RWPE1 (cell line): ENCODE results near the gene CCDC137.

Source experiments
- CTCF ChIA-PET: fragments of 350-600 bp; sonication (Branson Sonifier 250); formaldehyde crosslinking; extraction: SDS; loops from one replicate; lab custom pipeline; 2021; lab: Yijun Ruan, JAX
- POLR2A ChIA-PET: fragments of 400-600 bp; formaldehyde crosslinking; extraction: SDS; loops from one replicate; lab custom pipeline; 2020; ENCODE audit warnings: antibody characterized with exemption; ENCODE audit not compliant: low non-redundant PET; lab: Yijun Ruan, JAX
- DNase-seq: peaks from one replicate; pipeline ENCODE4 v3.0.0; 2012; ENCODE audit warnings: low spot score
- H3K27ac ChIP-seq: fragments of 450-650 bp; 2 replicates; pipeline ENCODE4 v1.5.1; 2017
- CTCF ChIP-seq: fragments of 450-650 bp; conservative IDR thresholded peaks from 2 replicates; pipeline ENCODE4 v1.5.1; 2017; ENCODE audit warnings: low read depth, mild to moderate bottlenecking

Gene CCDC137

GRCh38 chr17:81702934-81703746, 36.6 kb downstream of the CCDC137 start, which contains the start of gene MRPL12:
Gene MRPL12, plus strand, starts transcription at chr17:81703367. Its CDS starts 135 bp downstream, at chr17:81703502.
- H3K27ac ChIP-seq: peak within 1 kb of the TSS; percentile 89
- TF ChIP-seq CTCF: no peak
- peak; percentile 86 for DNase-seq
- ChIA-PET POLR2A (interaction anchor here (1.4 kb wide), 1 partner anchor 18 kb away, joined by 6 read pairs; no protein-coding TSS in a partner anchor), CTCF (no interaction called here)

DNA sequence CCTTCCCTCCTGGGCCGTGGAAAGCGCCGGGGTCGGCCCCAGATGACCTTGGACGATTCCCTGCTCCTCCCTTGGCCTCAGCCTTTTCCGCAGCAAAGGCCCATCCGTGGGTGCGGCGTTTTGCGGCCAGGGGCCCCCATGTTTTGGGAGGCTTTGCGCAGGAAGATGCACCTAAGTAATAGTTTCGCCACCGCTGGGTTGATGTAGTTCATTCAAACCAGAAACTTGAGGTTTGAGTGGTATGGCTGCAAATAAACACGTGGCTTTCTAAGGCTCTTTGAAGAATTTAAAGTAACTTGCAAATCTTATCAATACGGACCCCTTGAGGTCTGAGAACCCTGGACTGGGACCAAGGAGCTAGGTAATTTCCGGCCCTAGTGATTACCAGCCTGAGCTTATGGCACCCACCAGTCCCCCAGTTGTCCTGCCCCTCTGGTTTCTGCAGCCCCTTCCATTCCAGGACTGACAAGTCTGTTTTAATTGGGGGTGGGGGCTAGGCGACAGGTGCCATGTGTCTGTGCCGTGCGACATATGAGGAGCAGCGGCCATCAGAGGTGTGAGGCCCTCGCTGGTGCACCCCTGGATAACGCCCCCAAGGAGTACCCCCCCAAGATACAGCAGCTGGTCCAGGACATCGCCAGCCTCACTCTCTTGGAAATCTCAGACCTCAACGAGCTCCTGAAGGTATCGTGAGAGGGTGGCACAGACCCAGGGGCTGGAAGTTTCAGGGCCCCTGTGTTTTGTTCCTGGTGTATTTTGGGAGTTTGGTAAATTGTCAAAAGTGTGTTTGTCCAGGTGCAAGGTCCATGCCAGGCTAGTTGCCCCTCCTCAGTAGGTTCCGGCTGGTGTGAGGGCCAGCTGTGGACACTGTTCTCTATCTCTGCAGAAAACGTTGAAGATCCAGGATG, 37.5 kb downstream of the CCDC137 start:
- no peak for DNase-seq
- ChIA-PET POLR2A (interaction anchor here (1.4 kb wide), 1 partner anchor 19 kb away, joined by 6 read pairs; no protein-coding TSS in a partner anchor), CTCF (no interaction called here)
- peak overlapping the region; percentile 89 for H3K27ac ChIP-seq
- TF ChIP-seq CTCF: no peak

DNA sequence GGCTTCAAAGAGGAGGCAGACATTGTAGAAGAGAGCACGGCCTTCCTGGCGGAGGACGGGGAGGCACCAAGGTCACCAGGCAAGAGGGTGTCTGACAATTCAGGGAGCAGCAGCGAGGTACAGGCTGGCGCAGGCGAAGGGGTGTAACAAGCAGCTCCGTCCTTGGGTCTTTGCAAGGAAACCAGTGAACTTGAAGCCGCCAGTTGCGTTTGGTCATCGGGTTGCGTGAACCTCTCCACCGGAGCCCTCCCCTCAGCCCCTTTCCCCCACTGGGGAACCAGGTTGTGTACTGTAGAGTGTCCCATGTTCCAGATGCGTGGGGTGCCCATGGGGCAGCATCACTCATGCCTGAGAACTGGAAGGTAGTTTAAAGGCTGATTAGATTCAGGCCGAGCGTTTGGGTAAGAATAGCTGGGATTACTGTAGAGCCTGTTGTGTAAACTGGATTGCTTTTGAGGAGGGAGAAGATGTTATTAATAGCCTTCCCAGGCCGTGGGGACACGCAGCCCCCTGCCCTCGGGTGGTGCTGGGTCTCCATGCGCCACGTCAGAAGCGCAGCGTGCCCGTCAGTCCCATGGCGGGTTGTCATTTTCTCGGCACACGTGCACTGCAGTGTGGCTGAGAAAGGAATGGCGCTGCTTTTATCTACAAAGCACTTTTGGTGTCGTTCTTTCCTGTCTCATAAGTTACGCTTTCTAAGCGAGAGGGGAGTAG, 39.1 kb downstream of the CCDC137 start:
- no peak for DNase-seq
- ChIA-PET POLR2A (no interaction called here), CTCF (no interaction called here)
- no peak for TF ChIP-seq CTCF
- peak overlapping the region; percentile 89 for H3K27ac ChIP-seq

DNA sequence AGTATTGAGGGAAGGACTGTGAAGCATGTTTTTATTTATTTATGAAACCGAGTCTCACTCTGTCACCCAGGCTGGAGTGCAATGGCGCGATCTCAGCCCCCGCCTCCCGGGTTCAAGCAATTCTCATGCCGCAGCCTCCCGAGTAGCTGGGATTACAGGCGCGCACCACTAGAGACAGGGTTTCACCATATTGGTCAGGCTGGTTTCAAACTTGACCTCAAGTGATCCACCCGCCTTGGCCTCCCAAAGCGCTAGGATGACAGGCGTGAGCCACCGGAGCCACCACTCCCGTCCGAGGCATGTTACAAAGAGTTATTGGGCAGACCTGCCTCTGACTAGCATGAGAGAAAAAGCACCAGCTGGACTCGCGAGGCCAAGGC, 39.7 kb downstream of the CCDC137 start:
- peak overlapping the region; percentile 89 for H3K27ac ChIP-seq
- ChIA-PET POLR2A (no interaction called here), CTCF (no interaction called here)
- TF ChIP-seq CTCF: no peak
- DNase-seq: no peak

GRCh38 chr17:81706757-81707624, 40.5 kb downstream of the CCDC137 start:
- H3K27ac ChIP-seq: peak overlapping the region; percentile 89
- POLR2A ChIA-PET: no interaction called here
- CTCF ChIA-PET: interaction anchor here (0.6 kb wide), 1 partner anchor 137 kb away, joined by 4 read pairs; no protein-coding TSS in a partner anchor
- DNase-seq: no peak
- TF ChIP-seq CTCF: no peak
